Vagina (tissue), 2 donors: ENCODE data around the gene AP2A1. TPM values are rescaled to one million over a fixed set of nuclear protein-coding genes. Genes with fewer than 3 reads are reported as not detected.

Experiments used
- DNase-seq, 2 donors: peaks; one replicate each; pipeline ENCODE4 v3.0.0-alpha.2; 2017; ENCODE audit errors: extremely low spot score in 2 of 2
- H3K27ac ChIP-seq: fragments of 200-600 bp; sonication (generic); one replicate; pipeline ENCODE4 v1.5.1; 2019
- H3K27me3 ChIP-seq: fragments of 200-600 bp; sonication (generic); one replicate; pipeline ENCODE4 v1.5.1; 2019
- H3K36me3 ChIP-seq, 2 donors: fragments of 200-600 bp; sonication (generic); one replicate each; pipeline ENCODE4 v1.5.1; 2017 to 2019
- H3K4me1 ChIP-seq: fragments of 200-600 bp; sonication (generic); one replicate; pipeline ENCODE4 v1.5.1; 2019
- H3K4me3 ChIP-seq, 2 donors: fragments of 200-600 bp; sonication (generic); 1 replicate in 1 of 2; 2 replicates in 1 of 2; pipeline ENCODE4 v1.5.1; 2016 to 2019
- H3K9me3 ChIP-seq: fragments of 200-600 bp; sonication (generic); one replicate; pipeline ENCODE4 v1.5.1; 2019
- POLR2A ChIP-seq, 2 donors: fragments of 450-650 bp; IDR thresholded peaks; one replicate each; pipeline ENCODE4 v1.6.1; 2017; ENCODE audit warnings: antibody characterized with exemption in 2 of 2, mild to moderate bottlenecking in 2 of 2, moderate library complexity in 2 of 2
- POLR2AphosphoS5 ChIP-seq, 2 donors: sonication (generic); formaldehyde crosslinking; IDR thresholded peaks; one replicate each; pipeline ENCODE4 v1.9.0; 2017; ENCODE audit warnings: antibody characterized with exemption in 2 of 2, mild to moderate bottlenecking in 2 of 2, low read depth in 1 of 2; ENCODE audit not compliant: insufficient read depth in 1 of 2
- intact Hi-C: fragments of 100-400 bp; cut with DNase I; formaldehyde crosslinking; loops from one replicate; pipeline ENCODE4 v1.15.1; 2023
- total RNA-seq: library from RNA; depleted of rRNA; stranded (reverse); fragments of >200 nt; gene quantifications from one replicate; pipeline ENCODE4 v1.2.3, GENCODE V29; 2016
- TF ChIP-seq, protein P1 (sequence below), 3 experiments: fragments of 450-650 bp in 2 of 3; fragments of 200-600 bp in 1 of 3; sonication (generic) in 1 of 3; IDR thresholded peaks; one replicate each; pipeline ENCODE4 v1.5.1; 2017 to 2019; ENCODE audit warnings: antibody characterized with exemption in 3 of 3, mild to moderate bottlenecking in 2 of 3, moderate library complexity in 2 of 3

AP2A1 gene
- total RNA-seq, 1 donor from 2014 or later, result 80.8 TPM

DNA sequence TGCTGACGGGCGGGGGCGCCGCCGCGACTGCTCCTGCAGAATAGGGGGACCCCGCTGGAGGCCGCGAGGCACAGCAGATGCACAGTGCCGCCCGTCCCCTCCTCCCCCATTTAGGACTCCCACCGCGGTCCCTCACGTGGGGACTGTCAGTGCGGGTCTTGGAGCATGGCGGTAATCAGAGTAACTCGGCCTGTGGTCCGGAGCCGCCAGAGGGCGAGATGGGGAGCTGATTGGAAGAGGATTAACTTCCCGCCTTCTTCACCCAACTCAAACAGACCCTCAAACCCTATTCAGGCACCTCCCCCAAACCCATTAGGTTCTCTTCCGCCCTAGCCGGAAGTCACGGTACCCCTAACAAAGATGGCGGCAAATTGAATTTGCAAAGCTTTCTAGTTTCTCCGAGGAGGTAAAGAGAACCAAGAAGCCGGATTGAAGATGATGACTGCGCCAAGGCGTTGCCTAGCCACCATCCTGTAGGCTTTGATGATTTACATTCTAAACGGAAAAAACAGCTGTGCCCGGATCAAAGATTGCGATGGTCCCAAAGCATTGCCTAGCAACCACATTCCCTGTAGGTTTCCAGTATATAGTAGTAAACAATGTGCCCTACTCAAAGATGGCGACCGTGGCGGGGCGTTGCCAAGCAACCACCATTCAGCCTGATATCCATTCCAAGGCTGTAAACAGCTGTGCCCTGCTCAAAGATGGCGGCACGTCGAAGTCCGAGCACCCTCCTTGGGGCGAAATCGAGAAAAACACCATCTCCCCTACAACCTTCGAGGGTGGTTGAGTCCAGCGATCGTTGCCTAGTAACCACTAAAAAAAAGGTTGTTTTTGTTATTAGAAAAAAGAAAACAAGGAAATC lies 46.4 kb downstream of the AP2A1 start, which contains the start of gene FUZ:
TSS of gene FUZ (minus strand) at position 296 of the 865 bp plus-strand sequence. CDS start at position 110, 186 bp downstream.
- Histone ChIP-seq H3K36me3 (no peaks in the 10 kb centered on the region), H3K9me3 (no peaks in the 10 kb centered on the region), H3K4me3 (peak within 1 kb of the TSS; percentile 65 to 69), H3K4me1 (peaks cover 39% of the 10 kb centered on the region), H3K27me3 (no peaks in the 10 kb centered on the region), H3K27ac (peak within 1 kb of the TSS; percentile 86)
- intact Hi-C loops, result no loop called here
- peak in 1 of 2 donors; percentile 99 for DNase-seq
- TF ChIP-seq, protein P1, sequence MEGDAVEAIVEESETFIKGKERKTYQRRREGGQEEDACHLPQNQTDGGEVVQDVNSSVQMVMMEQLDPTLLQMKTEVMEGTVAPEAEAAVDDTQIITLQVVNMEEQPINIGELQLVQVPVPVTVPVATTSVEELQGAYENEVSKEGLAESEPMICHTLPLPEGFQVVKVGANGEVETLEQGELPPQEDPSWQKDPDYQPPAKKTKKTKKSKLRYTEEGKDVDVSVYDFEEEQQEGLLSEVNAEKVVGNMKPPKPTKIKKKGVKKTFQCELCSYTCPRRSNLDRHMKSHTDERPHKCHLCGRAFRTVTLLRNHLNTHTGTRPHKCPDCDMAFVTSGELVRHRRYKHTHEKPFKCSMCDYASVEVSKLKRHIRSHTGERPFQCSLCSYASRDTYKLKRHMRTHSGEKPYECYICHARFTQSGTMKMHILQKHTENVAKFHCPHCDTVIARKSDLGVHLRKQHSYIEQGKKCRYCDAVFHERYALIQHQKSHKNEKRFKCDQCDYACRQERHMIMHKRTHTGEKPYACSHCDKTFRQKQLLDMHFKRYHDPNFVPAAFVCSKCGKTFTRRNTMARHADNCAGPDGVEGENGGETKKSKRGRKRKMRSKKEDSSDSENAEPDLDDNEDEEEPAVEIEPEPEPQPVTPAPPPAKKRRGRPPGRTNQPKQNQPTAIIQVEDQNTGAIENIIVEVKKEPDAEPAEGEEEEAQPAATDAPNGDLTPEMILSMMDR (IDR thresholded peaks at IDR 0.05), result peak in 2 of 3 experiments; percentile 6 to 28
- peak; percentile 58 to 99 for TF ChIP-seq POLR2AphosphoS5 (IDR thresholded peaks at IDR 0.05; ENCODE audit: insufficient read depth in 1 of 2, low read depth in 1 of 2)
- TF ChIP-seq POLR2A (IDR thresholded peaks at IDR 0.05), result no peak

GRCh38 chr19:49814010-49814409 lies 47.2 kb downstream of the AP2A1 start:
- Histone ChIP-seq H3K36me3 (no peaks in the 10 kb centered on the region), H3K27ac (peak overlapping the region; percentile 86), H3K4me1 (peaks cover 40% of the 10 kb centered on the region), H3K4me3 (peak overlapping the region; percentile 65 to 69), H3K27me3 (no peaks in the 10 kb centered on the region), H3K9me3 (no peaks in the 10 kb centered on the region)
- intact Hi-C loops, result no loop called here
- TF ChIP-seq, protein P1 (IDR thresholded peaks at IDR 0.05), result no peak
- TF ChIP-seq POLR2A (IDR thresholded peaks at IDR 0.05), result no peak
- TF ChIP-seq POLR2AphosphoS5 (IDR thresholded peaks at IDR 0.05; ENCODE audit: insufficient read depth in 1 of 2, low read depth in 1 of 2), result no peak
- no peak for DNase-seq

GRCh38 chr19:49816590-49816989 lies 49.8 kb downstream of the AP2A1 start:
- Histone ChIP-seq H3K27me3 (no peaks in the 10 kb centered on the region), H3K36me3 (no peaks in the 10 kb centered on the region), H3K4me1 (peaks cover 37% of the 10 kb centered on the region), H3K4me3 (peak overlapping the region in 1 of 2 donors; percentile 61), H3K27ac (peak overlapping the region; percentile 87), H3K9me3 (no peaks in the 10 kb centered on the region)
- no peak for TF ChIP-seq POLR2AphosphoS5 (IDR thresholded peaks at IDR 0.05; ENCODE audit: insufficient read depth in 1 of 2, low read depth in 1 of 2)
- TF ChIP-seq, protein P1 (IDR thresholded peaks at IDR 0.05), result no peak
- TF ChIP-seq POLR2A (IDR thresholded peaks at IDR 0.05), result no peak
- DNase-seq, result no peak
- intact Hi-C loops, result loop anchor here (5.0 kb wide), 1 partner anchor 46 kb away; no protein-coding TSS in a partner anchor

GRCh38 chr19:49817964-49818648 lies 51.3 kb downstream of the AP2A1 start, which contains the start of gene MED25:
Gene MED25, plus strand, starts transcription at chr19:49818289. Its CDS starts 53 bp downstream, at chr19:49818342.
- Histone ChIP-seq H3K27ac (peak within 1 kb of the TSS; percentile 87), H3K27me3 (no peaks in the 10 kb centered on the region), H3K36me3 (peaks cover 0 to 4% of the 10 kb centered on the region in 2 donors), H3K4me3 (peak within 1 kb of the TSS; percentile 61 to 85), H3K4me1 (peaks cover 28% of the 10 kb centered on the region), H3K9me3 (no peaks in the 10 kb centered on the region)
- DNase-seq, result peak in 1 of 2 donors; percentile 92
- intact Hi-C loops, result loop anchor here (5.0 kb wide), 1 partner anchor 44 kb away; no protein-coding TSS in a partner anchor
- TF ChIP-seq POLR2AphosphoS5 (IDR thresholded peaks at IDR 0.05; ENCODE audit: insufficient read depth in 1 of 2, low read depth in 1 of 2), result peak; percentile 78 to 86
- peak; percentile 9 to 51 for TF ChIP-seq POLR2A (IDR thresholded peaks at IDR 0.05)
- TF ChIP-seq, protein P1 (IDR thresholded peaks at IDR 0.05), result peak in 2 of 3 experiments; percentile 46 to 54
